Endothelial cell of umbilical vein (primary cell): ENCODE measurements around the gene UAP1L1. TPM values are rescaled to one million over a fixed set of nuclear protein-coding genes. Genes with fewer than 3 reads are reported as not detected.

Source experiments
- BruUV-seq: library from RNA; stranded (reverse); fragments of 400-500 nt; replicated peaks from 2 replicates; lab custom pipeline; 2021; lab: Mats Ljungman, UMichigan
- CTCF ChIA-PET: fragments of 300-600, 350-600 bp; sonication (Branson Sonifier 250); formaldehyde crosslinking; loops from one replicate; lab custom pipeline; 2021; ENCODE audit warnings: antibody characterized with exemption, inconsistent platforms; lab: Charles Lee
- POLR2A ChIA-PET: fragments of 300-600, 350-600 bp; sonication (Branson Sonifier 250); formaldehyde crosslinking; loops from one replicate; lab custom pipeline; 2021; ENCODE audit warnings: antibody characterized with exemption, inconsistent platforms; lab: Charles Lee
- DNase-seq: peaks from one replicate; pipeline ENCODE4 v3.0.0-alpha.2; 2011; ENCODE audit warnings: low read depth, low spot score
- FAIRE-seq: peaks from 2 replicates; lab custom pipeline; 2011; peaks lifted over from hg19 to GRCh38; lab: Jason Lieb, UNC
- H2AFZ ChIP-seq: 2 replicates; pipeline ENCODE4 v1.6.0; 2012; ENCODE audit warnings: low read depth, low read length, control low read depth, inconsistent platforms
- H3K27ac ChIP-seq: 2 replicates; pipeline ENCODE4 v1.5.1; 2011; ENCODE audit warnings: low read depth, mild to moderate bottlenecking, control low read depth, low read length, moderate library complexity; ENCODE audit not compliant: insufficient read depth
- H3K27me3 ChIP-seq, 2 experiments: 2 replicates each; pipeline versions ENCODE4 v1.6.0 to v1.6.1; 2011; ENCODE audit warnings: low read length in 2 of 2, mixed read lengths in 1 of 2; ENCODE audit not compliant: control insufficient read depth in 2 of 2, insufficient read depth in 2 of 2
- H3K36me3 ChIP-seq, 2 experiments: 2 replicates in 1 of 2; 3 replicates in 1 of 2; pipeline ENCODE4 v1.5.1; 2011; ENCODE audit warnings: low read length in 2 of 2, mild to moderate bottlenecking in 1 of 2, moderate library complexity in 1 of 2; ENCODE audit not compliant: control insufficient read depth in 2 of 2, insufficient read depth in 2 of 2; ENCODE audit errors: extremely low read depth in 1 of 2
- H3K4me1 ChIP-seq: 3 replicates; pipeline ENCODE4 v1.5.1; 2011; ENCODE audit warnings: mild to moderate bottlenecking, low read length; ENCODE audit not compliant: control insufficient read depth, insufficient read depth; ENCODE audit errors: extremely low read depth
- H3K4me2 ChIP-seq: 2 replicates; pipeline ENCODE4 v1.6.1; 2011; ENCODE audit warnings: low read length, control low read depth, mixed read lengths; ENCODE audit not compliant: insufficient read depth
- H3K4me3 ChIP-seq, 3 experiments: fragments of 200-600 bp in 1 of 3; sonication (generic), shearing (Covaris generic) in 1 of 3; replicated peaks in 1 of 3; 2 replicates each; pipeline ENCODE4 v1.5.1; 2011 to 2016; ENCODE audit warnings: control low read depth in 3 of 3, low read length in 3 of 3, mild to moderate bottlenecking in 2 of 3, inconsistent platforms in 1 of 3, low read depth in 1 of 3, moderate library complexity in 1 of 3; ENCODE audit not compliant: insufficient read depth in 1 of 3
- H3K79me2 ChIP-seq: 2 replicates; pipeline ENCODE4 v1.6.0; 2012; ENCODE audit warnings: low read length, inconsistent platforms; ENCODE audit not compliant: control insufficient read depth, insufficient read depth
- H3K9ac ChIP-seq: replicated peaks from 2 replicates; pipeline ENCODE3; 2011; ENCODE audit warnings: low read length, control low read depth; ENCODE audit not compliant: insufficient read depth; ENCODE audit errors: extremely low read depth
- H3K9me1 ChIP-seq: replicated peaks from 3 replicates; pipeline ENCODE4 v1.6.0; 2011; ENCODE audit warnings: mild to moderate bottlenecking, low read length; ENCODE audit not compliant: control insufficient read depth, insufficient read depth; ENCODE audit errors: extremely low read depth
- H3K9me3 ChIP-seq: replicated peaks from 2 replicates; pipeline ENCODE4 v1.5.1; 2012; ENCODE audit warnings: low read length, inconsistent platforms; ENCODE audit not compliant: control insufficient read depth, insufficient read depth
- H4K20me1 ChIP-seq: replicated peaks from 2 replicates; pipeline ENCODE3; 2011; ENCODE audit warnings: mild to moderate bottlenecking, low read length; ENCODE audit not compliant: control insufficient read depth, insufficient read depth; ENCODE audit errors: extremely low read depth
- EZH2 ChIP-seq: IDR thresholded peaks from 2 replicates; pipeline ENCODE4 v1.6.1; 2012; ENCODE audit warnings: borderline replicate concordance, low read depth, mild to moderate bottlenecking, moderate library complexity, low read length, inconsistent platforms; ENCODE audit not compliant: severe bottlenecking
- FOS ChIP-seq: IDR thresholded peaks from 2 replicates; pipeline ENCODE4 v1.6.1; 2011; ENCODE audit warnings: mild to moderate bottlenecking, low read length, moderate library complexity, borderline replicate concordance; ENCODE audit not compliant: insufficient read depth
- GATA2 ChIP-seq: IDR thresholded peaks from 2 replicates; pipeline ENCODE4 v1.7.0; 2011; ENCODE audit warnings: low read depth, mild to moderate bottlenecking, moderate library complexity, mixed read lengths, low read length; ENCODE audit not compliant: insufficient read length, insufficient read depth
- JUN ChIP-seq: IDR thresholded peaks from 2 replicates; pipeline ENCODE4 v1.6.1; 2011; ENCODE audit warnings: borderline replicate concordance, low read depth; ENCODE audit not compliant: insufficient read length, insufficient read depth
- MYC ChIP-seq: IDR thresholded peaks from one replicate; pipeline ENCODE4 v1.6.1; 2011; ENCODE audit warnings: mild to moderate bottlenecking, low read depth, low read length
- POLR2A ChIP-seq: IDR thresholded peaks from 2 replicates; pipeline ENCODE4 v1.6.1; 2012; ENCODE audit warnings: low read depth, mild to moderate bottlenecking, control low read depth, low read length
- POLR2AphosphoS5 ChIP-seq: IDR thresholded peaks from 2 replicates; pipeline ENCODE4 v1.6.1; 2012; ENCODE audit warnings: low read depth, mild to moderate bottlenecking, control low read depth, low read length, moderate library complexity; ENCODE audit not compliant: insufficient read depth
- dilution Hi-C: fragments of 300-500 bp; cut with MboI; formaldehyde crosslinking; loops from one replicate; pipeline ENCODE4 v1.15.0; 2019; ENCODE audit warnings: low sequenced_read_pairs; ENCODE audit not compliant: extremely low pct_ligation_motif_present
- intact Hi-C: fragments of 100-400 bp; cut with micrococcal nuclease; formaldehyde crosslinking; loops from one replicate; pipeline ENCODE4 v1.10.0; 2022
- polyA plus RNA-seq, 4 experiments: library from polyadenylated mRNA; depleted of rRNA in 3 of 4; stranded (reverse) in 3 of 4; unstranded in 1 of 4; fragments of >200 nt; gene quantifications; 2 replicates each; pipeline versions ENCODE4 v1.2.1 to v1.2.3, GENCODE V29; 2011 to 2012; ENCODE audit warnings: missing spikeins in 1 of 4
- total RNA-seq: library from RNA; stranded (reverse); gene quantifications from 2 replicates; pipeline ENCODE4 v1.2.3, GENCODE V29; 2021
- TF ChIP-seq, protein P1 (sequence below), 2 donors: IDR thresholded peaks; 1 replicate in 1 of 2; 2 replicates in 1 of 2; pipeline ENCODE4 v1.5.1; 2011; ENCODE audit warnings: low read length in 2 of 2, mild to moderate bottlenecking in 2 of 2, moderate library complexity in 2 of 2, control low read depth in 1 of 2, inconsistent platforms in 1 of 2, low read depth in 1 of 2; ENCODE audit not compliant: insufficient read depth in 1 of 2; ENCODE audit errors: extremely low read depth in 1 of 2
- TF ChIP-seq, protein P2 (sequence below): IDR thresholded peaks from 2 replicates; pipeline ENCODE4 v1.6.1; 2011; ENCODE audit not compliant: insufficient read depth, insufficient read length

UAP1L1 gene
- total and polyA plus RNA-seq, 2 donors (not counting 3 experiments of a cell fraction or from before 2014, with no cell fraction given): 26.0 to 41.7 TPM

DNA sequence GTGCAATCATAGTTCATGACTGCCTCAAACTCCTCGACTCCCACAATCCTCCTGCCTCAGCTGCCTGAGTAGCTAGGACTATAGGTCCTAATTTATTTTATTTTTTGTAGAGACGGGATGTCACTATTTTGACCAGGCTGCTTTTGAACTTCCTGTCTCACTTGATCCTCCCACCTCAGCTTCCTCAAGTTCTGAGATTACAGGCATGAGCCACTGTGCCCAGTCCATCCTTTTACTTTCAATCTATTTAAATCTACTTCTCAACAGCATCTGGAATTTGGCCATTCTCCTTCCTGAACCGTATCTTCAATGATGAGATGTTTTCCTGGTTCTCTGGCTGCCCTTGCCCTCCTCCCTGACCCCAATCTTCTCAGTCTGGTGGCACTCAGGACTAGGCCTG, 49.5 kb downstream of the UAP1L1 start:
- Histone ChIP-seq H3K9ac (no peak overlapping the region), H3K9me1 (no peaks in the 10 kb centered on the region), H3K4me3 (peak overlapping the region in 1 of 3 experiments; percentile 17), H3K9me3 (no peaks in the 10 kb centered on the region), H4K20me1 (no peaks in the 10 kb centered on the region), H3K4me2 (peak overlapping the region; percentile 68), H3K79me2 (peaks cover 20% of the 10 kb centered on the region), H2AFZ (no peak overlapping the region), H3K27me3 (no peaks in the 10 kb centered on the region), H3K27ac (peak overlapping the region; percentile 38), H3K4me1 (peaks cover 26% of the 10 kb centered on the region), H3K36me3 (no peaks in the 10 kb centered on the region)
- dilution Hi-C loops: no loop called here
- no peak for DNase-seq
- ChIA-PET CTCF (interaction anchor here (1.0 to 1.6 kb wide), 4 partner anchors 24 to 110 kb away, joined by 3 to 6 read pairs (median 4); partner anchors contain the start of gene RNF224), POLR2A (no interaction called here)
- BruUV-seq: no TSS peak
- no peak for TF ChIP-seq GATA2
- no peak for TF ChIP-seq EZH2
- TF ChIP-seq MYC: no peak
- TF ChIP-seq, protein P1, sequence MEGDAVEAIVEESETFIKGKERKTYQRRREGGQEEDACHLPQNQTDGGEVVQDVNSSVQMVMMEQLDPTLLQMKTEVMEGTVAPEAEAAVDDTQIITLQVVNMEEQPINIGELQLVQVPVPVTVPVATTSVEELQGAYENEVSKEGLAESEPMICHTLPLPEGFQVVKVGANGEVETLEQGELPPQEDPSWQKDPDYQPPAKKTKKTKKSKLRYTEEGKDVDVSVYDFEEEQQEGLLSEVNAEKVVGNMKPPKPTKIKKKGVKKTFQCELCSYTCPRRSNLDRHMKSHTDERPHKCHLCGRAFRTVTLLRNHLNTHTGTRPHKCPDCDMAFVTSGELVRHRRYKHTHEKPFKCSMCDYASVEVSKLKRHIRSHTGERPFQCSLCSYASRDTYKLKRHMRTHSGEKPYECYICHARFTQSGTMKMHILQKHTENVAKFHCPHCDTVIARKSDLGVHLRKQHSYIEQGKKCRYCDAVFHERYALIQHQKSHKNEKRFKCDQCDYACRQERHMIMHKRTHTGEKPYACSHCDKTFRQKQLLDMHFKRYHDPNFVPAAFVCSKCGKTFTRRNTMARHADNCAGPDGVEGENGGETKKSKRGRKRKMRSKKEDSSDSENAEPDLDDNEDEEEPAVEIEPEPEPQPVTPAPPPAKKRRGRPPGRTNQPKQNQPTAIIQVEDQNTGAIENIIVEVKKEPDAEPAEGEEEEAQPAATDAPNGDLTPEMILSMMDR (IDR thresholded peaks at IDR 0.05; ENCODE audit: extremely low read depth in 1 of 2, insufficient read depth in 1 of 2, low read depth in 1 of 2, low read length in 2 of 2): no peak
- TF ChIP-seq JUN: no peak
- no peak for TF ChIP-seq POLR2A
- TF ChIP-seq FOS: no peak
- no peak for TF ChIP-seq POLR2AphosphoS5
- TF ChIP-seq, protein P2, sequence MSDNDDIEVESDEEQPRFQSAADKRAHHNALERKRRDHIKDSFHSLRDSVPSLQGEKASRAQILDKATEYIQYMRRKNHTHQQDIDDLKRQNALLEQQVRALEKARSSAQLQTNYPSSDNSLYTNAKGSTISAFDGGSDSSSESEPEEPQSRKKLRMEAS: no peak
- intact Hi-C loops: no loop called here
- FAIRE-seq: peak; percentile 44
